Smooth muscle cell (in vitro differentiated cells): Measurements from ENCODE around the gene GSC2. TPM values are rescaled to one million over a fixed set of nuclear protein-coding genes. Genes with fewer than 3 reads are reported as not detected.

ENCODE experiments used
- DNase-seq: peaks from one replicate; lab custom pipeline; 2025; ENCODE audit not compliant: unreplicated experiment; lab: John Stamatoyannopoulos, UW
- H2AFZ ChIP-seq: fragments of 200-600 bp; sonication (generic); 2 replicates; pipeline ENCODE4 v1.6.0; 2016; ENCODE audit warnings: antibody characterized with exemption, low read depth, mild to moderate bottlenecking
- H3F3A ChIP-seq: fragments of 200-600 bp; sonication (generic); 2 replicates; pipeline ENCODE4 v1.6.0; 2017; ENCODE audit warnings: antibody characterized with exemption, low read depth
- H3K27ac ChIP-seq: fragments of 200-600 bp; sonication (generic); 2 replicates; pipeline ENCODE4 v1.5.1; 2016; ENCODE audit warnings: low read depth, mild to moderate bottlenecking
- H3K27me3 ChIP-seq: fragments of 200-600 bp; sonication (generic); 2 replicates; pipeline ENCODE4 v1.6.1; 2016; ENCODE audit warnings: low read depth, mild to moderate bottlenecking
- H3K36me3 ChIP-seq: fragments of 200-600 bp; sonication (generic); 2 replicates; pipeline ENCODE4 v1.5.1; 2016; ENCODE audit warnings: low read depth
- H3K4me1 ChIP-seq: fragments of 200-600 bp; sonication (generic); 2 replicates; pipeline ENCODE4 v1.5.1; 2016; ENCODE audit warnings: low read depth
- H3K4me2 ChIP-seq: fragments of 200-600 bp; sonication (generic); 2 replicates; pipeline ENCODE4 v1.6.0; 2016; ENCODE audit warnings: mild to moderate bottlenecking
- H3K4me3 ChIP-seq: fragments of 200-600 bp; sonication (generic); 2 replicates; pipeline ENCODE4 v1.5.1; 2016; ENCODE audit warnings: mild to moderate bottlenecking
- H3K79me2 ChIP-seq: fragments of 200-600 bp; sonication (generic); 2 replicates; pipeline ENCODE4 v1.6.0; 2016; ENCODE audit warnings: low read depth, mild to moderate bottlenecking
- H3K9ac ChIP-seq: fragments of 200-600 bp; sonication (generic); 2 replicates; pipeline ENCODE4 v1.6.0; 2016; ENCODE audit warnings: low read depth
- H3K9me3 ChIP-seq: fragments of 200-600 bp; sonication (generic); replicated peaks from 2 replicates; pipeline ENCODE4 v1.5.1; 2016; ENCODE audit warnings: low read depth
- H4K20me1 ChIP-seq: fragments of 200-600 bp; sonication (generic); 2 replicates; pipeline ENCODE4 v1.6.0; 2016; ENCODE audit warnings: low read depth
- WGBS: methylation state at CpG from one replicate; pipeline ENCODE4 v1.1.7; 2016; ENCODE audit warnings: low lambda C conversion rate; 5-methylcytosine and 5-hydroxymethylcytosine counted together
- polyA plus RNA-seq: library from polyadenylated mRNA; unstranded; fragments of >200 nt; fragmentation: Nextera tagmentation; extraction: Ambion mirVana; gene quantifications from 2 replicates; pipeline ENCODE4 v1.2.1, GENCODE V29; 2016
- total RNA-seq: library from RNA; depleted of rRNA; stranded (reverse); fragments of >200 nt; gene quantifications from 2 replicates; pipeline ENCODE4 v1.2.3, GENCODE V29; 2014
- TF ChIP-seq, protein P1 (sequence below): fragments of 200-600 bp; sonication (generic); IDR thresholded peaks from 2 replicates; pipeline ENCODE4 v1.5.1; 2017; ENCODE audit warnings: borderline replicate concordance, mild to moderate bottlenecking, antibody characterized with exemption; ENCODE audit not compliant: insufficient read depth, poor library complexity, severe bottlenecking

The GSC2 gene
- total and polyA plus RNA-seq, 2 experiments from 2014 or later, result not detected

DNA sequence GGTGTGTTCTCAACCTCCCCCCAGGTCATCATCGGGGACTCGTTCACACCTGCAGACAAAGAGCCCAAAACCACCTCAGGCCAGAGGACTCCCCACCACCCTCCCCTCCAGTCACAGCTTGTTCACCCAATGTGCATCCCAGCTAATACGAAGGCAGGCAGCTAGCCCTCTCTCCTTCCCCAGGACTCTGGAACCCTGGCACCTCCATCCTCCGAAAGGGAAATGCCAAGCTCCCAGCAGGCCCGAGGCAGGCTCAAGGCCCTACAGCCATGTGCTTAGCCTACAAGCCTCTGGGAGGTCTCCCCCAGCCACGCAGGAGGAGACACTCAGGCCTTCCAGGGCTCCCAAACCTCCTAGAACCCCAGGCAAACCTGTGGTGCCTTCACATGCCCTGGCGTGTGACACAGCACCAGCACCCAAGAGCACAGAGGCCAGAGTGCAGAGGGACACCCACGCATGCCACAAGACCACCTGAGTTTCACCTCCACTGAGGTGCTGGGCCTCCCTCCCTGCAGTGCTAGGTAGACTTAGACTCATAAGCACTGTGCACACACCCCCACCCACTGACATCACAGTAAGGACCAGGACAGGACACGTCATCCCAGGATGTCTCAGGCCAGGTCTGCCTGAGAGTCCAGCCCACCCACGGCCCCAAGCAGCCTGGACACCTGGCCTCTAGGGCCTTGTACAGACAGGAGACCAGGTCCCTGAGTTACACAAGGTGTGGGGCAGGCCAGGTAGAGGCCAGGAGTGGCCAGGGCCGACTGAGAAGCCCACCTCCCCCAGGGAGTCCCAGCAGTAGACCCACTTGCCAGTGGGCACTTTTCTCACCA is 12.5 kb downstream of the GSC2 start:
- Histone ChIP-seq H3K9me3 (no peaks in the 10 kb centered on the region), H3K9ac (no peak overlapping the region), H3K4me3 (no peak overlapping the region), H3K4me2 (no peak overlapping the region), H3F3A (no peaks in the 10 kb centered on the region), H3K79me2 (no peaks in the 10 kb centered on the region), H3K36me3 (no peaks in the 10 kb centered on the region), H4K20me1 (no peaks in the 10 kb centered on the region), H2AFZ (no peak overlapping the region), H3K27ac (no peak overlapping the region), H3K4me1 (no peaks in the 10 kb centered on the region), H3K27me3 (no peaks in the 10 kb centered on the region)
- TF ChIP-seq, protein P1, sequence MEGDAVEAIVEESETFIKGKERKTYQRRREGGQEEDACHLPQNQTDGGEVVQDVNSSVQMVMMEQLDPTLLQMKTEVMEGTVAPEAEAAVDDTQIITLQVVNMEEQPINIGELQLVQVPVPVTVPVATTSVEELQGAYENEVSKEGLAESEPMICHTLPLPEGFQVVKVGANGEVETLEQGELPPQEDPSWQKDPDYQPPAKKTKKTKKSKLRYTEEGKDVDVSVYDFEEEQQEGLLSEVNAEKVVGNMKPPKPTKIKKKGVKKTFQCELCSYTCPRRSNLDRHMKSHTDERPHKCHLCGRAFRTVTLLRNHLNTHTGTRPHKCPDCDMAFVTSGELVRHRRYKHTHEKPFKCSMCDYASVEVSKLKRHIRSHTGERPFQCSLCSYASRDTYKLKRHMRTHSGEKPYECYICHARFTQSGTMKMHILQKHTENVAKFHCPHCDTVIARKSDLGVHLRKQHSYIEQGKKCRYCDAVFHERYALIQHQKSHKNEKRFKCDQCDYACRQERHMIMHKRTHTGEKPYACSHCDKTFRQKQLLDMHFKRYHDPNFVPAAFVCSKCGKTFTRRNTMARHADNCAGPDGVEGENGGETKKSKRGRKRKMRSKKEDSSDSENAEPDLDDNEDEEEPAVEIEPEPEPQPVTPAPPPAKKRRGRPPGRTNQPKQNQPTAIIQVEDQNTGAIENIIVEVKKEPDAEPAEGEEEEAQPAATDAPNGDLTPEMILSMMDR, result no peak
- no peak for DNase-seq
- 94% methylated on average over 11 of the region's 11 CpGs for WGBS

GRCh38 chr22:19136915-19137314 is 13.2 kb downstream of the GSC2 start:
- no peaks in the 10 kb centered on the region for H3F3A ChIP-seq
- H4K20me1 ChIP-seq, result no peaks in the 10 kb centered on the region
- H3K27me3 ChIP-seq, result no peaks in the 10 kb centered on the region
- H2AFZ ChIP-seq, result no peak overlapping the region
- WGBS, result 98% methylated on average over 10 of the region's 10 CpGs
- TF ChIP-seq, protein P1, result no peak
- H3K4me3 ChIP-seq, result no peak overlapping the region
- no peak overlapping the region for H3K4me2 ChIP-seq
- no peak for DNase-seq
- no peaks in the 10 kb centered on the region for H3K79me2 ChIP-seq
- no peaks in the 10 kb centered on the region for H3K4me1 ChIP-seq
- H3K9ac ChIP-seq, result no peak overlapping the region
- H3K27ac ChIP-seq, result no peak overlapping the region
- no peaks in the 10 kb centered on the region for H3K36me3 ChIP-seq
- H3K9me3 ChIP-seq, result no peaks in the 10 kb centered on the region

DNA sequence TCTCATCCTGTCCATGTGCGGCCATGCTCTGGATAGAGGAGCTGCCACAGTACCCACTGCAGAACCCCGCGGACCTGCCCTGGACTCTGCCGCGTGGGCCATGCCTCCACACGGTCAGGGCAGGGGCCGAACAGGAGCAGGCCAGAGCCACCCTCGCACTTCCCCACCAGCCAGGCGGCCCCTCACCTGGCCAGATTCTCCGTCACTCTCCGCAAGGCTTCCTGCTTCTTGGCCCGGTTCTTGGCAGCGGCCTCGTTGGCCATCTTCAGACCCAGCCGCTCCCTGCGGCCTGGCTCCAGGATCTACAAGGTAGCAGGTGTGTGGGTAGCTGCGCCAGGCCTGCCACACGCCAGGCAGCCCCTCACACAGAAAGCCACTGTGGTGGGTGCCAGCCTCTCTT is 15.2 kb downstream of the GSC2 start:
- H3K9ac ChIP-seq, result no peak overlapping the region
- TF ChIP-seq, protein P1, result no peak
- no peaks in the 10 kb centered on the region for H3F3A ChIP-seq
- no peak overlapping the region for H2AFZ ChIP-seq
- H3K27ac ChIP-seq, result no peak overlapping the region
- H4K20me1 ChIP-seq, result no peaks in the 10 kb centered on the region
- H3K4me1 ChIP-seq, result no peaks in the 10 kb centered on the region
- no peaks in the 10 kb centered on the region for H3K27me3 ChIP-seq
- DNase-seq, result no peak
- no peaks in the 10 kb centered on the region for H3K36me3 ChIP-seq
- H3K9me3 ChIP-seq, result no peaks in the 10 kb centered on the region
- WGBS, result 98% methylated on average over 17 of the region's 18 CpGs
- H3K79me2 ChIP-seq, result no peaks in the 10 kb centered on the region
- no peak overlapping the region for H3K4me2 ChIP-seq
- no peak overlapping the region for H3K4me3 ChIP-seq
